ENCODE results near the gene STK31. TPM values are rescaled to one million over a fixed set of nuclear protein-coding genes. Genes with fewer than 3 reads are reported as not detected.
A peak's percentile ranks its signal among the peaks of the same experiment; 100 is the strongest.

Gene STK31
- total and polyA plus RNA-seq, 10 of the 15 experiments (the other 5 are each of a cell fraction or from before 2014, with no cell fraction given) = 0.08 to 0.49 (median 0.17) TPM; not detected in 1

DNA sequence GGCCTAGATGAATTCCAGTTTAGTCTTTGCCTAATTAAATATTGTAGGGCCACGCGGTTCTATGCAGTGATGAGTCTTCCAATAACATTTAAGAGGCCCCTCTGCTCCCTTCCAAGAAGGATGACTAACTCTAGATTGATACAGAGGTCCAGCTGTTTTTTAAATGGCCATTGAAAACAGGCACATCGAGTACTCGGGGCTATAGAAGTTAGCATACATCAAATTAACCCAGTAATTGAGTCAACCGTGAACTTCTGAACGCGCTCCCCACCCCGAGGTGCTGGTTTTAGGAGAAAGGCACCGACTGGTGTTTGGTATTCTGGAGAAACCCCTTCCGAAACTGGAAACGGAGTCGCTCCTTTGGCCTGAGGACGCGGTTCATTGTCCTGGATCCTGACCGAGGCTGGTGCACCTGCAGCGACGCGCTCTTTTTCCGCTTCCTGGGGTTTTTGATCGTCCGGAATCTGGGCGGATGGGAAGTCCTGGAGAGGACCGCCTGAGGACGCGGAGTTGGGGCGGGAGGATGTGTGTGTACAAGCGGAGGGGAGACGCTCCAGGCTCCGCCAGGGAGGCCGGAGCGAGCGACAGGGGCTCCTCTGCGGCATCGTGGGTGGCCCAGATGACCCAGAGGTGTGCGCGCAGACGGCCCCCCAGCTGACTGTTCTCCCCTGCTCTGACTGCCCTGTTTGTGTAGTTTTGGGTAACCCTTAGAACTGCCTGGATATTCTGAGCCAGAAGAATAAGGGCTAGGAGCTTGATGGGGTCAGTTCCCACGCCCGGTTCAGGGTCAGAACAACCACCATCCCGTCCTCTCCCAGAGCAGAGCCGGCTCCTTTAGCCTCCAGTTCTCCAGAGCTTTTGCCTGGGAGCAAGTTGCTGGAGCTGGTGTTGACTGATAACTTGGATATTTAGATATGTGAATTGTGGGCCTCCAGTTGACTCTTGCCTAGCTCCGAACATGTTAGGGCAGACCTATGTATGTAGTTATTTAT, 29.3 kb upstream of the STK31 start (continued):
- TF ChIP-seq, protein P1, sequence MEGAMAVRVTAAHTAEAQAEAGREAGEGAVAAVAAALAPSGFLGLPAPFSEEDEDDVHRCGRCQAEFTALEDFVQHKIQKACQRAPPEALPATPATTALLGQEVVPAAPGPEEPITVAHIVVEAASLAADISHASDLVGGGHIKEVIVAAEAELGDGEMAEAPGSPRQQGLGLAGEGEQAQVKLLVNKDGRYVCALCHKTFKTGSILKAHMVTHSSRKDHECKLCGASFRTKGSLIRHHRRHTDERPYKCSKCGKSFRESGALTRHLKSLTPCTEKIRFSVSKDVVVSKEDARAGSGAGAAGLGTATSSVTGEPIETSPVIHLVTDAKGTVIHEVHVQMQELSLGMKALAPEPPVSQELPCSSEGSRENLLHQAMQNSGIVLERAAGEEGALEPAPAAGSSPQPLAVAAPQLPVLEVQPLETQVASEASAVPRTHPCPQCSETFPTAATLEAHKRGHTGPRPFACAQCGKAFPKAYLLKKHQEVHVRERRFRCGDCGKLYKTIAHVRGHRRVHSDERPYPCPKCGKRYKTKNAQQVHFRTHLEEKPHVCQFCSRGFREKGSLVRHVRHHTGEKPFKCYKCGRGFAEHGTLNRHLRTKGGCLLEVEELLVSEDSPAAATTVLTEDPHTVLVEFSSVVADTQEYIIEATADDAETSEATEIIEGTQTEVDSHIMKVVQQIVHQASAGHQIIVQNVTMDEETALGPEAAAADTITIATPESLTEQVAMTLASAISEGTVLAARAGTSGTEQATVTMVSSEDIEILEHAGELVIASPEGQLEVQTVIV (IDR thresholded peaks at IDR 0.05; ENCODE audit: borderline replicate concordance, partially characterized antibody) = no peak
- TF ChIP-seq SIX5 (IDR thresholded peaks at IDR 0.05; ENCODE audit: low read depth, low read length, severe bottlenecking) (no peak), WRNIP1 (IDR thresholded peaks at IDR 0.05; ENCODE audit: borderline replicate concordance, low read depth, low read length) (no peak), PAX5 (IDR thresholded peaks at IDR 0.05; ENCODE audit: borderline replicate concordance, low read depth, low read length) (no peak), ZNF217 (IDR thresholded peaks at IDR 0.05) (no peak), MYB (IDR thresholded peaks at IDR 0.05; ENCODE audit: borderline replicate concordance, low read depth, low read length) (no peak), POLR2AphosphoS2 (IDR thresholded peaks at IDR 0.05; ENCODE audit: low read depth, low read length) (no peak), SREBF1 (IDR thresholded peaks at IDR 0.05; ENCODE audit: low read length) (no peak), SRF (IDR thresholded peaks at IDR 0.05; ENCODE audit: low read depth in 2 of 2, low read length in 2 of 2) (no peak), YY1 (IDR thresholded peaks at IDR 0.05; ENCODE audit: low read depth, low read length) (peak; percentile 25; the same call in 1 of the 2 replicates), NFIC (IDR thresholded peaks at IDR 0.05; ENCODE audit: low read depth, low read length) (no peak), SREBF2 (IDR thresholded peaks at IDR 0.05; ENCODE audit: low read length) (no peak), MEF2B (IDR thresholded peaks at IDR 0.05; ENCODE audit: partially characterized antibody, poor library complexity, severe bottlenecking) (no peak), SMAD5 (IDR thresholded peaks at IDR 0.05; ENCODE audit: low read depth) (no peak), ZNF24 (IDR thresholded peaks at IDR 0.05) (no peak), KLF5 (IDR thresholded peaks at IDR 0.05; ENCODE audit: partially characterized antibody) (no peak), BHLHE40 (IDR thresholded peaks at IDR 0.05; ENCODE audit: borderline replicate concordance in 1 of 2, low read depth in 2 of 2, low read length in 1 of 2) (peak in 1 of 2 experiments; percentile 20; a peak in 1 of 4 replicates), KAT2A (conservative IDR thresholded peaks at IDR 0.05; ENCODE audit: control insufficient read depth, low read depth, low read length) (no peak)
- TF ChIP-seq, protein P2, sequence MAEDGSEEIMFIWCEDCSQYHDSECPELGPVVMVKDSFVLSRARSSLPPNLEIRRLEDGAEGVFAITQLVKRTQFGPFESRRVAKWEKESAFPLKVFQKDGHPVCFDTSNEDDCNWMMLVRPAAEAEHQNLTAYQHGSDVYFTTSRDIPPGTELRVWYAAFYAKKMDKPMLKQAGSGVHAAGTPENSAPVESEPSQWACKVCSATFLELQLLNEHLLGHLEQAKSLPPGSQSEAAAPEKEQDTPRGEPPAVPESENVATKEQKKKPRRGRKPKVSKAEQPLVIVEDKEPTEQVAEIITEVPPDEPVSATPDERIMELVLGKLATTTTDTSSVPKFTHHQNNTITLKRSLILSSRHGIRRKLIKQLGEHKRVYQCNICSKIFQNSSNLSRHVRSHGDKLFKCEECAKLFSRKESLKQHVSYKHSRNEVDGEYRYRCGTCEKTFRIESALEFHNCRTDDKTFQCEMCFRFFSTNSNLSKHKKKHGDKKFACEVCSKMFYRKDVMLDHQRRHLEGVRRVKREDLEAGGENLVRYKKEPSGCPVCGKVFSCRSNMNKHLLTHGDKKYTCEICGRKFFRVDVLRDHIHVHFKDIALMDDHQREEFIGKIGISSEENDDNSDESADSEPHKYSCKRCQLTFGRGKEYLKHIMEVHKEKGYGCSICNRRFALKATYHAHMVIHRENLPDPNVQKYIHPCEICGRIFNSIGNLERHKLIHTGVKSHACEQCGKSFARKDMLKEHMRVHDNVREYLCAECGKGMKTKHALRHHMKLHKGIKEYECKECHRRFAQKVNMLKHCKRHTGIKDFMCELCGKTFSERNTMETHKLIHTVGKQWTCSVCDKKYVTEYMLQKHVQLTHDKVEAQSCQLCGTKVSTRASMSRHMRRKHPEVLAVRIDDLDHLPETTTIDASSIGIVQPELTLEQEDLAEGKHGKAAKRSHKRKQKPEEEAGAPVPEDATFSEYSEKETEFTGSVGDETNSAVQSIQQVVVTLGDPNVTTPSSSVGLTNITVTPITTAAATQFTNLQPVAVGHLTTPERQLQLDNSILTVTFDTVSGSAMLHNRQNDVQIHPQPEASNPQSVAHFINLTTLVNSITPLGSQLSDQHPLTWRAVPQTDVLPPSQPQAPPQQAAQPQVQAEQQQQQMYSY (CRISPR knock-in tag; IDR thresholded peaks at IDR 0.05) = no peak
- TF ChIP-seq, protein P3, sequence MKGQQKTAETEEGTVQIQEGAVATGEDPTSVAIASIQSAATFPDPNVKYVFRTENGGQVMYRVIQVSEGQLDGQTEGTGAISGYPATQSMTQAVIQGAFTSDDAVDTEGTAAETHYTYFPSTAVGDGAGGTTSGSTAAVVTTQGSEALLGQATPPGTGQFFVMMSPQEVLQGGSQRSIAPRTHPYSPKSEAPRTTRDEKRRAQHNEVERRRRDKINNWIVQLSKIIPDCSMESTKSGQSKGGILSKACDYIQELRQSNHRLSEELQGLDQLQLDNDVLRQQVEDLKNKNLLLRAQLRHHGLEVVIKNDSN (IDR thresholded peaks at IDR 0.05; ENCODE audit: borderline replicate concordance, extremely low read length, insufficient read depth, low read depth, low read length) = no peak
- TF ChIP-seq, protein P4, sequence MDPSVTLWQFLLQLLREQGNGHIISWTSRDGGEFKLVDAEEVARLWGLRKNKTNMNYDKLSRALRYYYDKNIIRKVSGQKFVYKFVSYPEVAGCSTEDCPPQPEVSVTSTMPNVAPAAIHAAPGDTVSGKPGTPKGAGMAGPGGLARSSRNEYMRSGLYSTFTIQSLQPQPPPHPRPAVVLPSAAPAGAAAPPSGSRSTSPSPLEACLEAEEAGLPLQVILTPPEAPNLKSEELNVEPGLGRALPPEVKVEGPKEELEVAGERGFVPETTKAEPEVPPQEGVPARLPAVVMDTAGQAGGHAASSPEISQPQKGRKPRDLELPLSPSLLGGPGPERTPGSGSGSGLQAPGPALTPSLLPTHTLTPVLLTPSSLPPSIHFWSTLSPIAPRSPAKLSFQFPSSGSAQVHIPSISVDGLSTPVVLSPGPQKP (IDR thresholded peaks at IDR 0.05; ENCODE audit: low read depth, low read length) = no peak

Measured in GM12878 (cell line).